Endothelial cell of umbilical vein (primary cell): Measurements from ENCODE around the gene TMEM63B.

Experiments
- CTCF ChIP-seq, 2 donors: IDR thresholded peaks; 1 replicate in 1 of 2; 2 replicates in 1 of 2; pipeline ENCODE4 v1.5.1; 2011; ENCODE audit warnings: low read length in 2 of 2, mild to moderate bottlenecking in 2 of 2, moderate library complexity in 2 of 2, control low read depth in 1 of 2, inconsistent platforms in 1 of 2, low read depth in 1 of 2; ENCODE audit not compliant: insufficient read depth in 1 of 2; ENCODE audit errors: extremely low read depth in 1 of 2
- EZH2 ChIP-seq: IDR thresholded peaks from 2 replicates; pipeline ENCODE4 v1.6.1; 2012; ENCODE audit warnings: borderline replicate concordance, low read depth, mild to moderate bottlenecking, moderate library complexity, low read length, inconsistent platforms; ENCODE audit not compliant: severe bottlenecking
- POLR2A ChIP-seq: IDR thresholded peaks from 2 replicates; pipeline ENCODE4 v1.6.1; 2012; ENCODE audit warnings: low read depth, mild to moderate bottlenecking, control low read depth, low read length
- POLR2AphosphoS5 ChIP-seq: IDR thresholded peaks from 2 replicates; pipeline ENCODE4 v1.6.1; 2012; ENCODE audit warnings: low read depth, mild to moderate bottlenecking, control low read depth, low read length, moderate library complexity; ENCODE audit not compliant: insufficient read depth

GRCh38 chr6:44154067-44154466, 26.7 kb downstream of the TMEM63B start:
- no peak for TF ChIP-seq EZH2
- TF ChIP-seq POLR2A, result no peak
- TF ChIP-seq CTCF (IDR thresholded peaks at IDR 0.05; ENCODE audit: extremely low read depth in 1 of 2, insufficient read depth in 1 of 2, low read depth in 1 of 2, low read length in 2 of 2), result no peak
- no peak for TF ChIP-seq POLR2AphosphoS5
